ENCODE measurements around the gene NUDT13.

The NUDT13 gene

DNA sequence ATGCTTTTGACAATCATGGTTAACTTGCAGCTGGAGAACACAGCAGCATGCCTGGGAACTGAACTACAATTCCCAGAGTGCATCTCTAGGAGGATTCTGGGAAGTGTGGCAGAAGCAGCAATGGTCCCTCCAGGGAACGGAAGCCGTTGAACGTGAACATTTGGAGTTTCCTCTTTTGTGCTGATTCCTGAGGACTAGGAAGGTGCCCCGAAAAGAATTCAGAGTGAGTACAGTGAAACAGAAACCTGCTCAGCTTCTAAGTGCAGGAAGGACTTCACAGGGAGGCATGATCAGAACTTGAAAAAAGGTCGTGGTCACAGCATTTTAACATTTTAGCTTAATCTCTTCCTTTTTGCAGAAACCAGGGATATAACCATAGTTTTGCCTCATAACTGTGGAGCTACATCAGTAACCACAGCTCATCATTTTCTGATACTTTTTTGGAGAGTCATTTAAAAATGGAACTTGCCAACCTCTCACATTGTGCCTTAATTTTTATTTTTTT, at the start of gene NUDT13:
Gene NUDT13 (plus strand): TSS at position 111 of the 505 bp plus-strand sequence. CDS start 3,911 bp downstream, outside the sequence.
- peak; percentile 83 for DNase-seq (ENCODE audit: low spot score)

DNA sequence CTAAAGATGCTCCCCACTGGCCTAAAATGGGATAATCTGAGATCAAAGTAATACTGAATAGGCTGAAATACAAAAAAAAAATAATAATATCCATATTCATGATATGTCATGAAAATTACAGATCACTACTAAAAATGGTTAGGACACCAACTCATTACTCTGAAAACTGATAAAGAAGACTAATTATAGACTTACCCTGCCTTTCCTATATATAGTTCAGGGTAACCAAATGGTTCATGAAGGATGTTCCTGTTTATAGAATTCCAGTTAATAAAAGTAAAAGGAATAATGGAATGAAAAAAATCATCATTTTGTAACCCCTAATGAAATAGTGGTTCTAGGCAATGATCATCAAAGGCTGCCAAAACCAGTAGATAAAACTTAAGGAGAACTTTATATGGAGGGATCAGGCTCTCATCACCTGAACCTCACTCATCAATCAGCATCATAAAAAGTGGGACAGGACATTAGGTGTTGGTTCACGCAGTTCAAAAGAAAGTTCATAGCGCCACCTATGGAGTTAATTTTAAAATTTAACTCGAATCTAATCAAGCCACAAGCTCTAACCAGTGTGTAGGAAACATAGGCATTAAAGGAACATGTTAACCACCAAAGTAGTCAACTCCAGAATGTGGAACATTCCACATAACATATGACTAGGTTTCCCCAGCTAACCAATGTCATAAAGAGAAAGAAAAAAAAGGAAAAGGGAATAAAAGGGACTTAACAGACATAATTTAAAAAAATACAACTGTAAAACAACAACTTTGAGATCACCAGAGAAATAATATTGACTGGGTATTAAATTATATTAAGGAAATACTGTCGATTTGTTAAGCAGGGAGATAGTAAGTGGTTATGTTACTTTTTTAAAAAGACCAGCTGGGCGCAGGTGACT, 49.3 kb upstream of the NUDT13 start:
- peak; percentile 43 for DNase-seq (ENCODE audit: low spot score)

DNA sequence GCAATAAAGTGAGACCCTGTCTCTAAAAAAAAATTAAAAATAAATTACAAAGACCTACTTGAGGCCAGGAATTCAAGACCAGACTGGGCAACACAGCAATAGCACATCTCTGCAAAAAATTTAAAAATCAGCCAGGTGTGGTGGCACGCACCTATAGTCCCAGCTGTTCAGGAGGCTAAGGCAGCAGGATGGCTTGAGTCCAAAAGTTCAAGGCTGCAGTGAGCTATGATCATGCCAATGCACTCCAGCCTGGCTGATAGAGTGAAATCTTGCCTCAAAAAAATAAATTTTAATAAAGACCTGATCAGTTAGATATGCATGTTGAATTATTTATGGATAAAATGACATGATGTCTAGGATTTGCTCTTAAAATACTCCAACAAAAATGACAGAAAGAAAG, 48.5 kb upstream of the NUDT13 start:
- DNase-seq (ENCODE audit: low spot score) = no peak

DNA sequence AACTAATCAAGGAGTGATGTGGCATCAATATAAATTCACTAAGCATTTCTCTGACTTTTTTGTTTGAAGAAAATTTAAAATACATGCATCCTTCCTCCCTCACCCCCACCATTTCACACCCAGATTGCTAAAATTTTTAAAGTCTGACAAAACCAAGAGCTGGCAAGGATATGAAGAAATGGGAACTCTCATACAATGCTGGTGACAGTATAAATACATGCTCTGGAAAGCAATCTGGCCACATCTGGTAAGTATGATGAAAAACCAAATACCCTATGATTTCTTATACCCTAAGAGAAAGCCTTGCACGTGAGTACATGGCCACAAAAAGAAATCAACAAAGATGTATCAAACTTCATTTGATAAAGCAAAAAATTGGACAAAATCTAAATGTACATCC, 44.8 kb upstream of the NUDT13 start:
- no peak for DNase-seq (ENCODE audit: low spot score)

DNA sequence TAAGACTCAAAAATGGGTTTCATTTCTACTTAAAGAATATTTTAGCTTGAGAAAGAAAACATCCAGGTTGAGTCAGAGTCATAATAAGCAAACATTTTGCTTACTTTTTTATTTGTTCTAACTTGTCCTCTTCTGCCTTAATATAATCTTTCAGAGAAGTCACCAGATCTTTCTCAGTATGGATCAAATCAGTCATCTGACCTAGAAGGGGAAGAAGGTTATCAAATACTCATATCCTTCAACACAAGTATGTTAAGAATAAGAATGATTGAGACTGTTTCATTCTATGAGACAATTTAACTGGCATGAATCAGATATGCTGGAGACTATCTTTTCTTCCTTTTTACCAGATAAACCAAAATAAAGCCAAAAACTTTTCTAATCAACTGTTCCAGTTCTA, 36.6 kb upstream of the NUDT13 start:
- DNase-seq (ENCODE audit: low spot score) = no peak

DNA sequence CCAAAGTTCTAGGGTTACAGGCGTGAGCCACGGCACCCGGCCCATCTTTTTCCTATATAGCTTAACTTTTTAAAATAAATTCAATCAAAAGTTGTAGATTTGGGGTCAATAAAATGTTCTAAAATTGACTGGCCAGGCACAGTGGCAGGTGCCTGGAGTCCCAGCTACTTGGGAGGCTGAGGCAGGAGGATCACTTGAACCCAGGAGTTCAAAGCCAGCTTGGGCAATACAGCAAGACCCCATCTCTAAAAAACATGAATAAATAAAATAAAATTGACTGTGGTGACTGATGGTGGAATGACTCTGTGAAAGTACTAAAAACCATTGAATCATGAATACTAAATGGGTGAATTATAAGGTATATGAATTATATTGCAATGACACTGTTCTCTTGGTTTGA, 34.4 kb upstream of the NUDT13 start:
- no peak for DNase-seq (ENCODE audit: low spot score)

DNA sequence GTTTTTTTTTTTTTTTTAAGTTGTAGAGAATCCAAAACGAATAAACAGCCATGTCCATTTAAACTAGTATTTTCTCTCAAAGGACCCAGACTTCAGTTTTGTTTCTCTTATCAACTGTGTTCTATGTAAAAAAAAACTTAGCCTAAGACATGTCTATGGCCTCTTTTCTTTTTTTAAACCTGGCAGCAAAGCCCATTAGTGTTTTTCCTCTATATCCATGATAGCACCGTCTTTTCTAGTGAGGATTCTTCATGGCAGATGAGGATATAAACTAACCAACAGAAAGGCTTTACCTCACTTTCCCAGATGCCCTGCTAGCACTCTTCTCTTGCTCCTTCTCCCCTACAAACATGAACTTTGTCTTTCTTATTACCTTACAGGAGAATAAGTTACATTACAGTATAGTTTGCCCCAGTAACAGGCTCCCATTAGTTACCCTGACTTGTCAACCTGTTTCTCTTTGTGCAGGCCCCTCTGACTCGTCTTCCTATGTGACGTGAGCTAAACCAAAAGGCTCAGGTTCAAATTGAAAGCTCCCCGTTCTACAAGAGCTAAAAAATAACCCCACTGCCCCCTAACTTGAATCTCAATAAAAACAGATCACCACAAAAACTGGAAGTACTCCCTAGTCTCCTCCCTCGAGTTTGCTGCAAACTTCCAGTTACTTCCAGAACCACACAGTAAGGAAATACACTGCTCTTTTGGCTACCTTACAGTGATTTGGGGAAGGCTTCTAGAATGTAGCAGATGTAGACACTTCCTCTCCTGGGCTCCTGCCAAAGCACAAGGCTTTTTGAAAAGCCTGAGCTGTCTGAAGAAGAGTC, 33.7 kb upstream of the NUDT13 start:
- peak; percentile 24 for DNase-seq (ENCODE audit: low spot score)

DNA sequence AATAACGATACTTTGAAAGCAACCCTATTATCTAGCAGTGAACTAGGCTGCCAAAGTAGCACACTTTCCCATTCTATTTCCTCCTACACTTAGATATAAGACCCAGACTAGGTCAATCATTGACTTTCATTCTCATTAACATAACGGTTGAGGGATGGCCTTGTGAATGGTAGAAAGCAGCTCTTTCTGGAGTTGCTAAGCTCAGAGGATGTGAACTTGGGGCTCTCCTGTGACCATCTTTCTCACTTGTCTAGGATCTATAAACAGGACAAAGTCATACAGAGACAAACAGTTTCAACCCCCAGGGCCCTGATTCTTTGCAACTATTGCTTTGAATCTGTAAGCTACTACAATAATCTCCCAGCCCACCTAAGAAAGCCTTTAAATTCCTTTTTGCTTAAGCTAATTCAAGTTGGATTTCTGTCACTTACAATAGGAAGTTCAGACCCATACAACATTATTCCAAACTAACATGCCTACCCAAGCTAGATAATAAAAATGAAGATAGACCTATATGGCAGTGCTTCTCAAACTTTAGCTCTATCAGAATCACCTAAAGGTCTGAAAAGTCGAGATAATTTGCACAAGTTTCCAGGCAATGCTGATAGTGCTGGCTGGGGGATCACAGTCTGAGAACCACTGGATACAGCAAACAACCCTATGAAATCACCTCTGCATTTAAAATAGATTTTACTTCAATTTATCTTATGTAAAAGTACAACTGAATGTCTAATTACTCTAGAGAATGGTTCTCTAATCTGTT, 30.3 kb upstream of the NUDT13 start:
- DNase-seq (ENCODE audit: low spot score) = peak; percentile 35

DNA sequence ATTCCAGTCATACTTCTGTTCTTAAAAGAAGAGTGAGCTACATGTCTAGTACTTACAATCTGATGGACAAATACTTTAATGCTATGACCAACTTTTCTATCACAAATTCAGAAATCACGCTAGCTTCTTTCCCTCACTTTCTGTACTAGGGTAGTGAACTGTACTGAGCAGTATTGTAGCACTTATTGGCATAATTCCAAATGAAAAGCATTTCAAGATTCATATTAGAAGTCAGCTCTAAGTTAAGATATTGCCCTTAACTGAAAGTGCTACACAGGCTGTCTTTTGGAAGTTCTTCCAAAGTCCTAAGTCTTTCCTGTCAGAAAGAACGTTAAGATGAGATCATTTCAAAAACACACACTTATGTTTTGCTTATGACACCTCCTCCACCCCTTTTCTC, 27.0 kb upstream of the NUDT13 start:
- peak; percentile 4 for DNase-seq (ENCODE audit: low spot score)

DNA sequence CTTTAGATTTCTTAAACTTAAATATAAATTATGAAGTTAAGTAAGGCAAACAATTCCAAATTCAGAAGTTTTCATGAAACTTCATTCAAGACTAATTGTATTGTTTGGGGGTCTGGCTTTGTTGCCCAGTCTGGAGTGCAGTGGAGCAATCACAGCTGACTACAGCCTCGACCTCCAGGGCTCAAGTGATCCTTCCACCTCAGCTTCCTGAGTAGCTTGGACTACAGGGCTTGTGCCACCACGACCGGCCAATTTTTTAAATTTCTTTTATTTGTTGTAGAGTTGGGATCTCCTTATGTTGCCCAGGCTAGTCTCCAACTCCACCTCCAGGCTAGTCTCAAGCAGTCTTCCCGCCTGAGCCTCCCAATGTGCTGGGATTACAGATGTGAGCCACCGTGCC, 26.0 kb upstream of the NUDT13 start:
- DNase-seq (ENCODE audit: low spot score) = no peak

DNA sequence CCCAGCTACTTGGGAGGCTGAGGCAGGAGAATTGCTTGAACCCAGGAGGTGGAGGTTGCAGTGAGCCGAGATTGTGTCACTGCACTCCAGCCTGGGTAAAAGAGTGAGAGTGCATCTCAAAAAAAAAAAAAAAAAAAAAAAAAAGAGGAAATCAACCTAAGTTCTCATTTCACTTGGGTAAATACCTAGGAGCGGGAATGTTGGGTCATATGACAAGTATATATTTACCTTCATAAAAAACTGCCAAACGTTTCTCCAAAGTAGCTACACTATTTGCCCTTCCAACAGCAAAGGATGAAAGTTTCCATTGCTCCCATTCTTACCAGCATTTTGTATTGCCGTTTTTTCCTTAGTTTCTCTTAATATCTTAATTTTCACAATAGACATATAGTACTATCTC, 23.4 kb upstream of the NUDT13 start:
- no peak for DNase-seq (ENCODE audit: low spot score)

DNA sequence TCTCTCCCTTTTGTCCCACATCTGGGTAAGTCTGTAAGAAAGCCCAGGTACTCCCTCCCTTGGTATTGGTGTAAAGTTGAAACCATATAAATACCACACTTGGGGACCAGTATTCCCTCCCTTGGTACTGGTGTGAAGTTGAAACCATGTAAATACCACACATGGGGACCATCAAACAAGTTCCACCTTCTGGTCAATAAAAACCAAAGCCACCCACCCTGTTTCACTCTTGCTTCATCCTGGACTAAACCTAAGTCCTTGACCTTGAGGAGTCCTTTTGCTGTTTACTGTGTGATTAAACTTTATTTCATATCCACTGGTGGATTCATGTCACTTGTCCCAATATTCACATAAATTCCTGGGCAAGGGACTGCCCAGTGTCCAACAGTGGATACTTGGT, 22.0 kb upstream of the NUDT13 start:
- no peak for DNase-seq (ENCODE audit: low spot score)

DNA sequence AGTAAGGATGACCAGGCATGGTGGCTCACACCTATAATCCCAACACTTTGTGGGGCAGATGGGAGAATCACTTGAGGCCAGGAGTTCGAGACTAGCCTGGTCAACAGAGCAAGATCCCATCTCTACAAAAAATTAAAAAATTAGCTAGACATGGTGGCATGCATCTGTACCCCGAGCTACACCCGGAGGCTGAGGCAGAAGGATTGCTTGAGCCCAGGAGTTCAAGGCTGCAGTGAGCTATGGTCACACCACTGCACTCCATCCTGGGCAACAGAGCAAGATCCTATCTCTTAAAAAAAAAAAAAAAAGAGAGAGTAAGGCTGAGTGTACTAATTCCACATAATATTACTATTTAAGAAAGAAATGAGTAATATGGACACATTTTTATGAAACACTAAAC, 17.4 kb upstream of the NUDT13 start:
- DNase-seq (ENCODE audit: low spot score) = no peak

DNA sequence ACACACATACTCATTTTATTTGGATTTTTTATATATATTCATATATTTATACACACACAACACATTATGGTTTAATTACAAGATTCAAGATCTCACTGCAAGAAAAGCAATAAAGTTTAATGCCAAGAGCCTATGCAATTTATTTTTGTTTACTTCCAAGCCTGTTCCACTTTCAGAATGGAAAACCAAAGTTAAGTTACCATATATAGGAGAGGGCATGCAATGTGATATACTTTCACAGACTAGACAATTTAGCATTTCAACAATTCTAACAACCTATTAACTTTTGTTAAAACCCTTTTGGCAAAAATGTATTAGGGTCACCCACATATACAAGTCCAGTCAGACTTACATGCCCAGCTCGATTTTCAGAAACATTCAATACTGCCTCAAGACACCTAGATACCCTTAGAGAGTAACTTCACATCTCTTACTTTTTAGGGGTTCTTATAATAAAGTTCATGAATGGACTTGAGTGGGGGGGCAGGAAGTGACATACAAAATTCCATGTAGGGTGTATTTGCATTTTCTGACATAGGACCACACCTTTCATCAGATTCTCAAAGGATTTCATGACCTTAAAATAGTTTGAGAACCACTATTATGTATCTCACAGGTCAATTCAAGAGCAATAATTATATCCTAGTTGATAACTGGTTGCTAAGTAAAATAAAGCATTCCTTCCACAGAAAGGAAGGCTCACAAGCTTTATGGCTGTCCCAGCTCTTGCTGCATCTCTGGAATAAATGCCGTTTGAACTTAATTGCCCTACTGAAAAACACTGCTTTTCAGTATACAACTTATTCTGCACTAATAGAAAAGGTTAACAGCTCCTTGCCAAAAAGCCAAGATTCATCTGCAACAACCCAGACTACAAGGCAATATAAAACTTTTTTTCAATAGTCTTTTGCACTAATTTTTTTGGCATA, 16.1 kb upstream of the NUDT13 start:
- DNase-seq (ENCODE audit: low spot score) = peak; percentile 16

DNA sequence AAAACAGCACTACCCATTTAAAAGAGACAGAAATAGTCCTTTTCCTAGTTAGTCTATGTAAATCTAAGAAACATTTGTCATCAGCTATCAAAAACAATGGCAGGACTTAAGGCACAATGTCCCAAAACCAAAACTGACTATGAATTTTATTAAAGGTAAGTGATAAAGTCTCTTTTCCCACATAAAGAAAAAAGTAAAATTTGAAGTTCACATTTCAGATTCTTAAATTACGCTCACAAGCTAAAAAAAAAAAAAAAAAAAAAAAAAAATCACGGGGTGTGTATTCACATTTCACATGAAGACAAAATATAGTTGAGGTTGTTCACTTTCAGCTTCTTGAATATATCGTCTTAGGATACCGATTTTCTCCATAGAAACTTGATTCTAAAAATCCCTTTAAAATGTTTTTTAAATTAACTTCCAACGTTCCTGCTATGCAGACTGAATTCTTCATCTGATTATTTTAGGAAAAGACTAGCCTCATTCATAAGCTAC, 15.2 kb upstream of the NUDT13 start:
- DNase-seq (ENCODE audit: low spot score) = peak; percentile 4

DNA sequence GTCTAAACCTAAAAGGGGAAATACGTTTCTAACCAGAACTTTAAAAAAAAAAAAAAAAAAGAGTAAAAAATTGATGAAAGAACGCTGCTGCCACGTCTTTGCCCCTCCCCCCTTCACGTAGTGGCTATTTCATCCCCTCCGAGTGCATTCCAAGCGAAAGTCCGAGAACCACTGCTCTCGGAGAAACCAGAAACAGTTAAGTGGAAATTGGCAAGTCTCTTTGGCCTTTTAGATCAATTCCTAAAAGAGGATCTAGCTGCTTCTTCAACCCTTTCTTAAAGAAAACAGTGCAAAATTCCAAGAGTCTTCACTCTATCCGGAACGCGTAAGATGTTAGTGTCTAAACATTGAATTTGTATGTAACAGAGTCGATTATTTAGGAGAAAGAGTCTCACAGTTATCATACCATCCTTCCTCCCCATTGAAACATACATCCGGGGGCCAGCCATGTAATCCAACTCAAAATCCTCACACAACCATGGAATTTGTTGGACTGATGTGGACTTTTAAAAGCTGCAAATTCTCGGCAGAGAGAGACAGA, 14.7 kb upstream of the NUDT13 start:
- DNase-seq (ENCODE audit: low spot score) = peak; percentile 73

DNA sequence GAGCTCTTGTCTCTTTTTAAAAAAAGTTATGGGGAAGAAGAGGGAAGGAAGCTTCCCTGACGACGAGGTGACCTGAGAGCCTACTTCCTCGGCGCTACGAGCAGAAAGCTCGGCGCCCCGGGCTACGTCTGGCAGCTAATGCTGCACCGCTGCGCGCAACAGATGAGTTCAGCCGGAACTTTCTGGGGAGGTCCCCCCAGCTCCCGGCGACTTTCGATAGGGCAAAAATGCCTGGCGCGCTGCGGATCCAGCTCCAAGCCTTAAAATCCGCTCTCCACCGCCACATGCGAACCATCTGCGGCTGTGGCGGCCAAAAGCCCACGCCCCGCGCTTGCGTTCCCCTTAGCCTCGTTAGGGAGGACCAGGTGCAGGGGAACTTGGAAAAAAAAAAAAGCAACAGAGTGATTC, 14.2 kb upstream of the NUDT13 start:
- DNase-seq (ENCODE audit: low spot score) = peak; percentile 75

DNA sequence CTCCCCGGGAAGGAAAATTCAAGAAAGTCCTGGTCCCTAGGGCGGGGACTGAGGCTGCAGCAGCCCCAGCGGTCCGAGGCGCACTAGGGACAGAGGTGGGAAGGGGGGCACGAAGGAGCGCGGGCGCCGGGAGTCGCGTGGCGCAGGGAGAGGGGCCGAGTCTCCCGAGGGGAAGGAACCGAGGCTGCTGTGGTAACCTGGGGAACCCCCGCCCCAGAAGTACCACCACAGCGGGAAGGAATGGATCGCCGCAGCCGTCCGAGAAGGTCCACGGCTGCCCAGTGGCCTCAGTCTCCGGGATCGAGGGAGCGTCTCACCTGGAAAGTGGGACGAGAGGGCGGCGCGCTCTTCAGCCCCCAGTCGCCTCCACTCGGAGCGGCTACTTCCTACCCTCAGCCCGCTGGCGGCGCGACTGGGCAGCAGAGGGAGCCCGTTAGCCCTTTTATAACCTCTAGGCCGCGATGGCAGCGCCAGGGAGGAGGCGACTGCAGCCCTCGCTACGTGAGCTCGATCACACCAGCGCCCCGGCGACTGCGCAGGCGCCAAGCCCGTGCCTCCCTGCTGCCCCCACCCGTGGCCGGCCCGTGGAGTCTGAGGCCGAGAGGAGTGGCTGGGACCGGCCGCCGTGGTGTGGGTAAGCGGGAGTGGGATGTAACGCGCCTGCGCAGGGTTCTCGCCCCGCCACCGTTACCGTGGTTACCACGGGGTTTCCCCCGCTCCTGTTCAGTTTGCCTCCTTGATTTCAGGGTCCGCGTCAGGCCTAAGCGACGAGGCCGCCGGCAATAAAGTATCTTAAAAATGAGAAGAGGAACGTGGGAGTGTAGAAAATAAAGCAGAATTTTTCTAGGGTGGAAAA, 13.6 kb upstream of the NUDT13 start, which contains the start of gene P4HA1:
Gene P4HA1 (minus strand): TSS at position 418 of the 856 bp plus-strand sequence. CDS start 21,983 bp downstream, outside the sequence.
- DNase-seq (ENCODE audit: low spot score) = peak; percentile 99

DNA sequence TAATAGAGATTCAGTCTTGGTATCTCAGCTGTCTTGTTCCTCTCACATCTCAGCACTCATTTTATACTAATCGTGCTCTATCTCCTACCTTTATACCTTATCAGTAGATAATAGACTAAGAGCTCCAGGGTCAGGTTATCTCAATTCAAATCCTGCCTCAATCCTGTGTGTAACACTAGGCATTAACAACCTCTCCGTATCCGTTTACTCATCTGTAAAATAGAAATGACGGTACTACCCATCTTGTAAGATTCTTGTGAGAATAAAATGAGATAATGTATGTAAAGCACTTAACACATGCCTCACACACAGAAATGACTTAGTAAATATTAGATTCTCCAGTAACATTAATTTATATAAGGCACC, 13.0 kb upstream of the NUDT13 start:
- no peak for DNase-seq (ENCODE audit: low spot score)

All from kidney tubule cell (primary cell).